Measurements from ENCODE around the gene SLC22A1.
"Not testable (repeated sequence)": the region's sequence is repeated elsewhere in the genome, so short reads cannot be mapped to it uniquely, and the experiment has no call there.

SLC22A1 gene

DNA sequence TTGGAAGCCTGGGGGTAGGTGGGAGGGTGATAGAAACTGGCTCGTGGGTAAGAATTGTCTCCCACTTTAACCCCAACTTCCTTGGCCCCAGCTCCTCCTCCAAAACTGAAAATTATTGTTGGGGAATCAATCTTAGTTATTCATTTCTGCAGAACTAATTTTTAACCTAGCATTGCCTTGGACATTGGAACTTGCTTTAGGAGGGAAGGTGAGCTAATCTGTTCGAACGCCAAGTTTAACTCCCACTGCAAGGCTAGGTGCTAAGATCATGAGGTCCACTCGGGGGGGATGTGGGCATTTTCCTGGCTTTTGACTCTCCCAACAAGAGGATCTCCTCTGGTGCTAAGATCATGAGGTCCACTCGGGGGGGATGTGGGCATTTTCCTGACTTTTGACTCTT is 3.5 kb downstream of the SLC22A1 start:
- DNase-seq: not testable (repeated sequence)

- DNase-seq: no peak
Measured at GRCh38 chr6:160127270-160128124, 5.9 kb downstream of the SLC22A1 start.

DNA sequence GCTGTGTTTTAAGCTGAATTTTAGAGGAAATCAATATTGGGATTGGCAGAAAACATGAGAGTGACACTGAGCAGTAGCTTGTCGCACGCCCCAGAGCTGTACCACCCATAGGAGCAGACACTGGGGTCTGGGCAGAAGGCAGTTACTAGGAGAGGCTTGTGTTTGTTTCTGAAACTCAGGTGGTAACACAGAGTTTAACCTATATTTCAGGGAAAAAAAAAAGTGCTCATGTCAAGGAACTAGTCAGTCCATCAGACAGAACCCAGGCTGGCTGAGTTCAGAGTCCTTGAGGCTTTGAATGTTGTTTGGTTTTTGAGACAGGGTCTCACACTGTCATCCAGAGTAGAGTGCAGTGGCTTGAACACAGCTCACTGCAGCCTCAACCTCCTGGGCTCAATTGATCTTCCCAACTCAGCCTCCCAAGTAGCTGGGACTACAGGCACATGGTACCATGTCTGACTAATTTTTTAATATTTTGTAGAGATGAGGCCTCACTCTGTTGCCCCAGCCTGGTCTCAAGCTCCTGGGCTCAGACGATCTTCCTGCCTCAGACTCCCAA is 6.6 kb downstream of the SLC22A1 start:
- no peak for DNase-seq

GRCh38 chr6:160128879-160129516 is 7.4 kb downstream of the SLC22A1 start:
- no peak for DNase-seq

DNA sequence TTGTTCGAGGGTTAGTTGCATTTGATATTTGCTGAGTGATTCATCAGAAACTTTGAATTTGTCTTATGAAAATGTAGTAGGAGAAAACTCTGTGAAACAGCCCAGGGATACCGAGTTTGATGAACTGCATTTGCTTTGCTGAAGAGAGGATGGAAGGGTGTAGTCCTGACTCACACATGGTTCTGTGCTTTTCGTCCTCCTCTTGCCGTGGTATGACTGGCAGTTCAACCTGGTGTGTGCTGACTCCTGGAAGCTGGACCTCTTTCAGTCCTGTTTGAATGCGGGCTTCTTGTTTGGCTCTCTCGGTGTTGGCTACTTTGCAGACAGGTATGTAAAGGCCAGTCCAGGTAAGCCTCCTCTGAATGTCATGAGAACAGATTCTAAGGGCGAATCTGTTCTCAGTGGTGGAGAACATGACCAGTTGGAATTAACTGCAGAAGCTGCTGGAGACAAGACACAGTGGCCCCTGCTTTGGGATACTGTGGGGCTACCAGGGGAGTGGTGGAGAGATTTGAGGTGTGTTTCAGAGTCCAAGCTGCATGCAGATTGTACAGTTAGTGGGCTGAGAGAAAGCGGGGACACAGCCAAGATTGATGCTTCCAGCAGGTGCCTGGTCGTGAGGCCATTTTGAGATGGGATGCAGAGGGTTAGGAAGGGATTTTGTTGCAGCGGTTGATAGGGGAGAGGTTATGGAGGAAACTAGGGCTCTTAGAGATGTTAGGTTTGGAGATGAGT is 8.4 kb downstream of the SLC22A1 start:
- DNase-seq: no peak

DNA sequence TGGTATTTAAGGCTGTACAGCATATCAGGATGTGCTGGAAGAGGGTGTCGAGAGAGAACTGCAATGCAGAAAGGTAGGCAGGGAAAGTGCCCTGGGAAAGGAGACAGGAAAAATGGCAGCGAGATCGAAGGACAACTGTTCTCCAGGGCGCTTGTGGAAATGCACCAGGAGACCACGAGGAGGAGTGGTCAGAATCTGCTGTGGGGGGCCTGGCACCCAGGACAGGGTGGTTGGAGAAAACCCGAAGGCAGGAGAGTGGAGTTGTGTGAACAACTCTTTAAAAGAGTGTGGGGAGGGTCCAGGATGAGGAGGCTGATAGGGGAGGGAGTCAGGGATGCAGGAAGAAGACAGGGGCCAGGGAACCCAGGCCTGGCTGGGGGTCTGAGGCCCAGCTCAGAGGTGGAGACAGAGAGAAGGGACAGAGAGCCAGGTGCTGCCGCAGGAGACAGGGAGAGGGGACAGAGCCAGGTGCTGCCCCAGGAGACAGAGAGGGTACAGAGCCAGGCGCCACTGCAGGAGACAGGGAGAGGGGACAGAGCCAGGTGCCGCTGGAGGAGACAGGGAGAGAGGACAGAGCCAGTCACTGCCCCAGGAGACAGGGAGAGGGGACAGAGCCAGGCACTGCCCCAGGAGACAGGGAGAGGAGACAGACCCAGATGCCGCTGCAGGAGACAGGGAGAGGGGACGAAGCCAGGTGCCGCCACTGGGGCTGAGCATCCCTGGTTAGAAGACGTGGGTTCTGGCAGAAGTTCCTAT is 9.3 kb downstream of the SLC22A1 start:
- no peak for DNase-seq

GRCh38 chr6:160131636-160132296 is 10.2 kb downstream of the SLC22A1 start:
- DNase-seq: no peak

- no peak for DNase-seq
Measured at GRCh38 chr6:160132297-160132637, 10.7 kb downstream of the SLC22A1 start.

DNA sequence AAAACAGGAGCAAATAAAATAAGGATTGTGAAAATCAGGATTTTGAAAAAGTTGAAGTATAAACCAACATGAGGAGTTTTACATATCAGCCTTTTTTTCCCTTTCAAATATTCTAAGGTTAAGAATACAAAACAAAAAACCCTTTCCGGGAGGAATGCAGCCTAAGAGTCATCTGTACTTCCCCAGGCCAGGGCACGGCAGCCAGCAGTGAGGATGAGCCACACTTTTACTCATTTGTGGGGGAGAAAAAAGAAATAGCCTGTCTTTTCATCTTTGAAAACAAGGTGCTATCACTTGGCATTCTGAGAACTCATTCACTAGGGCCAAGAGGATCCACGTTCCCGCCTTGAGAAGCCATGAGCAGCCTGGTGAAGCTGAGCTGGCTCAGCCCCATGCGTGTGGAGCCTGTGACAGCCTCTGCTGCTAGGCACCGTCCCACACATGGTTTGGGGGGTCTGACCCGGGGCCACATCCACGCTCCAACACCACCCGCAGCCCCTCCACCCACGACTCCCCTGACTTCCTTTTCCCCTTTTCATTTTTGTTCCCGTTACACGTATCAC is 11.2 kb downstream of the SLC22A1 start:
- no peak for DNase-seq

DNA sequence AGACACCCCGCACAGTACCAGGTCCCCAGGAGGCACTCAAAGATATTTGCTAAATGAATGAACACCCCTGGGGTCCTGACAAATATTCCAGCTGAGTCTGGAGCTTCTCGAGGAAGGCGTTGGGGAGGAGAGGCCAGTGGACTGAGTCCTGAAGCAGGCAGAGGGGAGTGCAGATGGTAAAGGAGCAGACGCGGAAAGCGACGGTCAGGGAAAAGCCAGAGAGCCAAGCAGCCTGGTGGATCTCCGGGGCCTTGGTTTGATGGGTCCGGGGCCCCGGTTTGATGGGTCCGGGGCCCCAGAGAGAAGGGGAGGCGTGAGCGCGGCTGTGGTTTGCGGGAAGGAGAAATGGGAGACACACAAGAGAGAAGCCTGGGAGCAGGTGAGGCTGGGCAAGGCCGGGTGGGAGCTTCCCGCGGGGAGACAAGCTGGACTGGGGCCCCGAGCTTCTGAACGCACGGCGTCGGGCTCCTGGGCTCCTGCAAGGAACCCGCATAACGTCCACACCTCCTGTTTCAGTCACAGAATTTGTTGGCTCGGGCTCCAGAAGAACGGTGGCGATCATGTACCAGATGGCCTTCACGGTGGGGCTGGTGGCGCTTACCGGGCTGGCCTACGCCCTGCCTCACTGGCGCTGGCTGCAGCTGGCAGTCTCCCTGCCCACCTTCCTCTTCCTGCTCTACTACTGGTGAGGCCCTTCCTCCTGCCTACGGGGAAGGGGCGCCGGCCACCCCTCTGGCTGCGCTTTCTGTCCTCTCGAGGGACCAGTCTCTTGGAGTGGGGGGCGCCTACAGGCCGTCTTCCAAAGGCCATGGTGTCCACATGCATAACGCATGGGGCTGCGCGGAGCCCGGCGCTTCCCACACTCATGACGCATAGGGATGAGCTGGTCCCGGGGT is 12.1 kb downstream of the SLC22A1 start:
- DNase-seq: no peak

GRCh38 chr6:160134337-160134751 is 12.7 kb downstream of the SLC22A1 start:
- DNase-seq: not testable (repeated sequence)

- no peak for DNase-seq
Measured at GRCh38 chr6:160134779-160135547, 13.3 kb downstream of the SLC22A1 start.

DNA sequence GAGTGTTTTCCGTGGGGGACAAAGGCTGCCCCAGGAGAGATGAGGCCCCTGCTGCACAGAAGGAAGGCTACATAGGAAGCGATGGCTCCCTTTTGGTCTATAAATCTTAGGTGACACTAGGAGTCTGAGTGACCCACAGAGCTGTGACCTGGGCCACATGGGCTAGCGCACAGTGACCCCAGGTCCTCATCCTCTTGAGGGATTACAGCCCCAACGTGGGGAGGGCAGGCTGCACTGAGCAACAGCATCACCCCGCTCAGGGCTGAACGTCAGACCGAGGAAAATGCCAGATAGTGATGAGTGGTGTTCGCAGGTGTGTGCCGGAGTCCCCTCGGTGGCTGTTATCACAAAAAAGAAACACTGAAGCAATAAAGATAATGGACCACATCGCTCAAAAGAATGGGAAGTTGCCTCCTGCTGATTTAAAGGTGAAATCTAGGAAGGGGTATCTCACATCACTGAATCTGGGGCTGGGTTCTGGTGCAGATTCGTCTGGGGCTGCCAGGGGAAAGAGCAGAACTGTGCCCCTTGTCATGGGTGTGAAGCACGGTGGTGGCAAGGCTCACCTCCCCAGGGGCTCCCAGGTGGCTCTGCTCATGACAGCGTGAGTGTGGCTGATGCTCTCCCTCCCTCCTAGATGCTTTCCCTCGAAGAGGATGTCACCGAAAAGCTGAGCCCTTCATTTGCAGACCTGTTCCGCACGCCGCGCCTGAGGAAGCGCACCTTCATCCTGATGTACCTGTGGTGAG is 14.5 kb downstream of the SLC22A1 start:
- DNase-seq: no peak

DNA sequence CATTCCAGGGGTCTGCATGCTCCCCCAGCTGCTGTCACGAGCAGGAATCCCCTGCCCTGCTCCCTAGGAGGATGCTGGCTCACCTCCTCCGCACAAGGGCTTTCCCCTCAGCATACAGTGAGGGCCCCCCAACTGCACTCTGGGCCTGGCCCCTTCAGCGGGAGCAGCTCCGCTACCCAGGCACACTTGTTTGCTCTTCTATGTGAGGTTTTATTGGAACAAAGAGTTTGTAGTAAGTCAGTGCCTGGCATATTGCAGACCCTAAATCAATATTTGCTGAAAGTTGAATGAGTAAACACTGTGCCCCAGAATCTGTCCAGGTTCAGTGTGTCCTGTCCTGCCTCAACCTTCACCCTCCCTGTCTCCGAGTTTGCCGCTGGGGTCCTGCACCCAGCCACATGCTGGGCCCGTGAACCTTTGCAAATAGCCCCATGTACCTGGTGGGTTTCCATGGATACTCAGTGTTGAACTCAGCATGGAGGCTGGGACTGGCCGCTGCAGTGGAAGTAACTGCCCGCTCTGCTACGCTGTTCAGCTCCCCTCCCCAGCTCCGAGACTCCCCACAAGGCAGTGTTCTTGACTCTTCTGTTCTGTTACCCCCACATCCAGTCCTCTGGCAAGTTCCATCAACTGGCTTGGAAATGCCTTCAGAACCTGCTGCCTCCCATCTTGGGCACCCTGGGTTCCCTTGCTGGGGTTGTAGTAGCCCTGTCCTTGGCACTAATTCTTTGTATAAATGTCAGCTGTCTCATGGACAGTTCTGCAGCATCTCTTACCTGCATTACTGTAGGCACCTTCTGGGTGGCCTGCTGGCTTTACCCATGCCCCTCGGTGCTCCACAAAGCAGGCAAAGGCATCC is 15.7 kb downstream of the SLC22A1 start:
- no peak for DNase-seq

- peak; percentile 48 for DNase-seq
Measured at GRCh38 chr6:160137989-160138835, 16.6 kb downstream of the SLC22A1 start.

DNA sequence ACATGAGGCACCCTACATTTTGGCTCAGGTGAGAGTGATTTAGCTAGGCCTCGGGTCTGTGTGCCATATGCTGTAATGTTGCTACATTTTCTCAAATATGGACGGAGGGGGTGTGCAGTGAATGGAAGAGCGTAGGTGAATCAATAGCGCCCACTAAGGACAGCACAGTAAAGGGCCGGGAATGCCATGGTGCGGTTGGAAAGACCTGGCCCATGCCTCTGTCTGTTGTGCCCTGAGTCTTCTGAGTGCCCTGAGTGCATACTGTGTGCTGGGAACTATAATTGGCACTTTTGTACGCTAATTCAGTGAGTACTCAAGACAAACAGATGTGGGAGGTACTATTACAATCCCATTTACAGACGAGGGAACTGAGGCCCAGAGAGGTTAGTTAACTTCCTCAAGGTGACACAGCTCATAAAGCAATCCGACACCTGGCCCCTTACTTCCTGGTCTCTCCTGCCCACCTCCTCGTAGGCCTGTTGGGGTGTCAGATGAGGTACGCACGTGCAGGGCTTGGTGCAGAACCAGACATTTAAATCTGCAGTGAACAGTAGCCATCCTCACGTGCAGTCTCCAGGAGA is 17.3 kb downstream of the SLC22A1 start:
- DNase-seq: no peak

GRCh38 chr6:160139420-160139851 is 17.8 kb downstream of the SLC22A1 start:
- no peak for DNase-seq
